Left lung (tissue), 10 donors: ENCODE measurements around the gene MICAL2. TPM values are rescaled to one million over a fixed set of nuclear protein-coding genes. Genes with fewer than 3 reads are reported as not detected.

Experiments
- ATAC-seq: fragments of 200-7000 bp; cut with Tn5 transposase; one replicate; pipeline ENCODE4 v1.9.1; 2020; ENCODE audit warnings: moderate library complexity
- DNase-seq, 4 donors: peaks; one replicate each; pipeline ENCODE4 v3.0.0-alpha.2; 2013 to 2020
- H3K27ac ChIP-seq, 2 donors: fragments of 200-600 bp; sonication (generic) in 1 of 2; one replicate each; pipeline versions ENCODE4 v1.5.0 to v1.8.0; 2020 to 2021
- H3K27me3 ChIP-seq, 2 donors: fragments of 200-600 bp; sonication (generic) in 1 of 2; one replicate each; pipeline versions ENCODE4 v1.5.0 to v1.8.0; 2020 to 2021
- H3K36me3 ChIP-seq, 2 donors: fragments of 200-600 bp; sonication (generic) in 1 of 2; one replicate each; pipeline versions ENCODE4 v1.5.0 to v1.8.0; 2020 to 2021
- H3K4me1 ChIP-seq, 2 donors: fragments of 200-600 bp; one replicate each; pipeline ENCODE4 v1.8.0; 2021
- H3K4me3 ChIP-seq, 2 donors: fragments of 200-600 bp; sonication (generic) in 1 of 2; one replicate each; pipeline versions ENCODE4 v1.5.0 to v1.8.0; 2020 to 2021; ENCODE audit warnings: mild to moderate bottlenecking in 1 of 2
- H3K9me3 ChIP-seq, 2 donors: fragments of 200-600 bp; sonication (generic) in 1 of 2; one replicate each; pipeline versions ENCODE4 v1.5.0 to v1.8.0; 2020 to 2021
- CTCF ChIP-seq, 2 donors: fragments of 200-600 bp; sonication (generic) in 1 of 2; IDR thresholded peaks; one replicate each; pipeline versions ENCODE4 v1.5.0 to v1.8.0; 2021; ENCODE audit warnings: antibody characterized with exemption in 2 of 2
- intact Hi-C, 2 donors: fragments of 100-400 bp; cut with DNase I; formaldehyde crosslinking; loops; one replicate each; pipeline versions ENCODE4 v1.11.2 to v1.14.2; 2022
- polyA plus RNA-seq, 6 donors: library from polyadenylated mRNA; unstranded; fragments of 120-200 nt; gene quantifications; one replicate each; pipeline ENCODE4 v1.2.1, GENCODE V29; 2013; ENCODE audit not compliant: insufficient read length in 6 of 6
- total RNA-seq, 2 donors: library from RNA; stranded (reverse); fragmentation: NEBNext Ultra II Directional; extraction: Animal tissue kit (Norgen Biotek cat#: 25700); gene quantifications; one replicate each; pipeline ENCODE4 v1.2.1, GENCODE V29; 2021
- donor health status: DM: no; HTN: yes; CAD: no.
- donor health status: DM: no; HTN: no; CAD: no.

The MICAL2 gene
- total and polyA plus RNA-seq, 8 donors, result 49.8 to 293 (median 89.4) TPM

DNA sequence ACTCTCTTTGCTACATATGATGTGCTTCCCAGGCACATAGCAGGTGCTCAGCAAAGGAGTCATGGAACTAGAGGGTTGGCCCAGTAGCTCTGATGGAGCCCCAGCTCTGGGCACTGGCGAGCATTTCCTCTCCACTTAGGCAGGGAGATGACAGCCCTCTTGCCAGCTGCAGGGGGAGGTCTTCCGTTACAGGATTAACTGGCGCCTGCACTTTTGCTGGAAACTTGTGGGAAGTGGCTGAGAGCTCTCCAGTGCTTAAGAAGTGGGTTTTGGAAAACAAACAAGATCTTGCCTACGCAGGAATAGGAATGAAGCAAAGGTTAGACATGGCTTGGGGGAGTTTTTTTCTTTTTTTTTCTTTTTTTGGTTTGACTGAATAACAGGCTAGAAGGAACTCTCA lies 75.5 kb downstream of the MICAL2 start:
- DNase-seq, result peak in 2 of 4 donors; percentile 80 to 82
- ATAC-seq, result peak; percentile 83
- peak overlapping the region in 1 of 2 donors; percentile 67 for H3K27ac ChIP-seq
- no peaks in the 10 kb centered on the region for H3K27me3 ChIP-seq
- intact Hi-C loops, result no loop called here
- peaks cover 17 to 35% of the 10 kb centered on the region in 2 donors for H3K4me1 ChIP-seq
- TF ChIP-seq CTCF (IDR thresholded peaks at IDR 0.05), result no peak
- no peaks in the 10 kb centered on the region for H3K36me3 ChIP-seq
- H3K9me3 ChIP-seq, result no peaks in the 10 kb centered on the region
- H3K4me3 ChIP-seq, result no peak overlapping the region

GRCh38 chr11:12186701-12187100 lies 76.3 kb downstream of the MICAL2 start:
- DNase-seq (no peak), ATAC-seq (no peak)
- Histone ChIP-seq H3K9me3 (no peaks in the 10 kb centered on the region), H3K4me3 (no peak overlapping the region), H3K27me3 (no peaks in the 10 kb centered on the region), H3K4me1 (peaks cover 17 to 35% of the 10 kb centered on the region in 2 donors), H3K36me3 (no peaks in the 10 kb centered on the region), H3K27ac (peak overlapping the region; percentile 41 to 67)
- no peak for TF ChIP-seq CTCF (IDR thresholded peaks at IDR 0.05)
- intact Hi-C loops, result no loop called here

DNA sequence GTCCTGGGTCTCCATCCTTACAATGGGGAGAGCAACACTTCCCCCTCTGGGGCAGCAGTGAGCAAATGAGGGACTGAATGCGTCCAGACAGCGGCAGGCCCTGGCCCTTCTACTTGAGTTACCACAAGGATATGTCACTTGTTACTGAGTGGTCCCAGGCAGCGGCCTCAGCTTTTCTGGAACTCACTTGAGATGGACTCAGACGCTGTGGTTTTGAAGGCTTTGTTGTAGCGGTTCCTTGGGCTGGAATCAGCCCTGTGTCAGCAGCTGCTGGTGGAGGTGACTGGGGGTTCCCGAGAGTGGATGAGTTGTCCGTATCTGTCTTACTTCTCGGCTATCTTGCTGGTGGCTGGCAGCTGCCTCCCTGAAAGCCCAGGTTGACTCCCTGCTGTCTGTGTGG lies 77.0 kb downstream of the MICAL2 start:
- TF ChIP-seq CTCF (IDR thresholded peaks at IDR 0.05), result no peak

DNA sequence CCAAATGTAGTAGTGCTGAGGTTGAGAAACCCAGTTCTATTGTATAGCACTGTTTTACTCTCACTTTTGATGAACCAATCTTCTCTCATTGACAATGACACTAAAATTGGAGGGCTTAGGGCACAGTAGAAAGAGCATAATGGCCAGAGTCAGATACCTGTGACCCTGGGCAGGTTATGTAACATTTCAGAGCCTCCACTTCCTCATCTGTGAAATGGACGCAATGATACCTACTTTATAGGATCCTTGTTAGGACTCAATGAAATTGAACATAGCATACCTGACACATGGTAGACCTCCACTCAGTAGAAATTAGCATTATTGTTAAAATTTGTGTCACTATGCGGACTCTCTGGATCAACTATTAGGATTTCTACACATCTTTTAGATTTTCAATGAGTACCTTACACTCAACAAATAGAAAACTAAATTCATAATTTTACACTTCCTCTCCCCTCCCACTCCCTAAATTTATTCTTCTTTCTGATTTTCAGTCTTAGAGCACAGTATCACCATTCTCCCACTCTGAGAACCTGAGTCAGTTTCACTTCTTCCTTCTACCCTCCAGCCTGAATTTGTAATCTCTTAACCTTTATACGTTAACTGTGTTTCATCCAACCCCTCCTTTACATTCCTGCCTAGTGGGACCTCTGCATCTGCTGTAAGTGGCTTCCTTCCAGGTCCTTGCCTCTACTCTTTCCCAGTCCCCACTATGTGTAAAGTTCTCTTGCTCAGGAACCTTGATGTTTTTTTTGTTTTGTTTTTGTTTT lies 78.3 kb downstream of the MICAL2 start:
- no peak for DNase-seq
- H3K4me3 ChIP-seq, result no peak overlapping the region
- H3K27me3 ChIP-seq, result no peaks in the 10 kb centered on the region
- no peaks in the 10 kb centered on the region for H3K36me3 ChIP-seq
- H3K9me3 ChIP-seq, result no peaks in the 10 kb centered on the region
- TF ChIP-seq CTCF (IDR thresholded peaks at IDR 0.05), result no peak
- no peak for ATAC-seq
- intact Hi-C loops, result no loop called here
- no peak overlapping the region for H3K27ac ChIP-seq
- H3K4me1 ChIP-seq, result peaks cover 6 to 21% of the 10 kb centered on the region in 2 donors

More for the DNA sequence above, 77.0 kb downstream of the MICAL2 start:
- no peaks in the 10 kb centered on the region for H3K9me3 ChIP-seq
- H3K4me1 ChIP-seq, result peaks cover 16 to 33% of the 10 kb centered on the region in 2 donors
- intact Hi-C loops, result no loop called here
- no peak overlapping the region for H3K4me3 ChIP-seq
- peak overlapping the region; percentile 41 to 67 for H3K27ac ChIP-seq
- no peaks in the 10 kb centered on the region for H3K36me3 ChIP-seq
- ATAC-seq (no peak), DNase-seq (no peak)
- H3K27me3 ChIP-seq, result no peaks in the 10 kb centered on the region

GRCh38 chr11:12189543-12190235 lies 79.3 kb downstream of the MICAL2 start:
- intact Hi-C loops, result no loop called here
- no peak for TF ChIP-seq CTCF (IDR thresholded peaks at IDR 0.05)
- no peak for ATAC-seq

More at GRCh38 chr11:12189543-12190235, 79.3 kb downstream of the MICAL2 start:
- DNase-seq, result no peak
- no peaks in the 10 kb centered on the region for H3K9me3 ChIP-seq
- H3K36me3 ChIP-seq, result no peaks in the 10 kb centered on the region
- H3K27me3 ChIP-seq, result no peaks in the 10 kb centered on the region
- H3K4me3 ChIP-seq, result no peak overlapping the region
- peaks cover 6 to 21% of the 10 kb centered on the region in 2 donors for H3K4me1 ChIP-seq
- no peak overlapping the region for H3K27ac ChIP-seq
